Type B pancreatic cell (in vitro differentiated cells): Measurements from ENCODE around the gene FBXW7. TPM values are rescaled to one million over a fixed set of nuclear protein-coding genes. Genes with fewer than 3 reads are reported as not detected.

Source experiments
- DNase-seq: peaks from one replicate; pipeline ENCODE4 v3.0.0; 2021; ENCODE audit warnings: mixed read lengths; ENCODE audit not compliant: unreplicated experiment; ENCODE audit errors: extremely low spot score
- H3K27ac Mint-ChIP-seq: 2 replicates; pipeline ENCODE4 v1.8.0; 2021; ENCODE audit warnings: mild to moderate bottlenecking, mixed read lengths
- H3K27me3 Mint-ChIP-seq: 2 replicates; pipeline ENCODE4 v1.8.0; 2021; ENCODE audit warnings: mixed read lengths
- H3K36me3 Mint-ChIP-seq: 2 replicates; pipeline ENCODE4 v1.8.0; 2021; ENCODE audit warnings: mixed read lengths
- H3K4me1 Mint-ChIP-seq: one replicate; pipeline ENCODE4 v1.8.0; 2021; ENCODE audit warnings: mixed read lengths; ENCODE audit not compliant: unreplicated experiment
- H3K4me3 Mint-ChIP-seq: 2 replicates; pipeline ENCODE4 v1.8.0; 2021; ENCODE audit warnings: mild to moderate bottlenecking, mixed read lengths
- H3K9me3 Mint-ChIP-seq: 2 replicates; pipeline ENCODE4 v1.8.0; 2021; ENCODE audit warnings: mixed read lengths
- total RNA-seq: library from RNA; stranded (reverse); gene quantifications from 2 replicates; pipeline ENCODE4 v1.2.1, GENCODE V29; 2021; ENCODE audit warnings: low replicate concordance
- TF ChIP-seq, protein P1 (sequence below): fragments of 200-600 bp; sonication (generic); conservative IDR thresholded peaks from 2 replicates; pipeline ENCODE4 v1.5.0; 2021; ENCODE audit warnings: antibody characterized with exemption, mild to moderate bottlenecking

Gene FBXW7
- total RNA-seq, 1 donor from 2014 or later = 53.0 TPM

DNA sequence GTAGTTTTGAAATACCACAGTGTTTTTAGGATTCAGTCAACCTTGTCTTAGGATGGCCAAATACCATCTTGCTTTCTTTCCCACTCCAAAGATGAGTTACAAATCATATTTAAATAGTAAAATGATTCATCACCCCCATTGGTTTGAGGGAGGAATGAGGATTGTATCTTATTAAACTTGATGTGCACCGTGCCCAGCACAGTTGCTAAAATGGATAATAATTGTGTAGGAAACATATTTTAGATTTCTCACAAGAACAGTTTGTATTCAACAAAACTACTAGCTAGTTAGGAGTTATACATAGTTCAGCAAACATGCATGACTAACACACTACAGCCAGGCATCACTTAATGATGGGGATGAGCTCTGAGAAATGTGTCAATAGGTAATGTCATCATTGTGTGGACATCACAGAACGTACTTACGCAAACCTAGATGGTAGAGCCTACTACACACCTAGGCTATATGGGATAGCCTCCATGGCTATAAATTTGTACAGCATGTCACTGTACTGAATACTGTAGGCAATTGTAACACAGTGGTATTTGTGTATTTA is 245.4 kb downstream of the FBXW7 start:
- H3K4me3 Mint-ChIP-seq = no peak overlapping the region
- H3K4me1 Mint-ChIP-seq = peaks cover 3% of the 10 kb centered on the region
- H3K27ac Mint-ChIP-seq = no peak overlapping the region
- no peak for DNase-seq
- H3K36me3 Mint-ChIP-seq = no peaks in the 10 kb centered on the region
- H3K27me3 Mint-ChIP-seq = peaks cover 5% of the 10 kb centered on the region
- TF ChIP-seq, protein P1, sequence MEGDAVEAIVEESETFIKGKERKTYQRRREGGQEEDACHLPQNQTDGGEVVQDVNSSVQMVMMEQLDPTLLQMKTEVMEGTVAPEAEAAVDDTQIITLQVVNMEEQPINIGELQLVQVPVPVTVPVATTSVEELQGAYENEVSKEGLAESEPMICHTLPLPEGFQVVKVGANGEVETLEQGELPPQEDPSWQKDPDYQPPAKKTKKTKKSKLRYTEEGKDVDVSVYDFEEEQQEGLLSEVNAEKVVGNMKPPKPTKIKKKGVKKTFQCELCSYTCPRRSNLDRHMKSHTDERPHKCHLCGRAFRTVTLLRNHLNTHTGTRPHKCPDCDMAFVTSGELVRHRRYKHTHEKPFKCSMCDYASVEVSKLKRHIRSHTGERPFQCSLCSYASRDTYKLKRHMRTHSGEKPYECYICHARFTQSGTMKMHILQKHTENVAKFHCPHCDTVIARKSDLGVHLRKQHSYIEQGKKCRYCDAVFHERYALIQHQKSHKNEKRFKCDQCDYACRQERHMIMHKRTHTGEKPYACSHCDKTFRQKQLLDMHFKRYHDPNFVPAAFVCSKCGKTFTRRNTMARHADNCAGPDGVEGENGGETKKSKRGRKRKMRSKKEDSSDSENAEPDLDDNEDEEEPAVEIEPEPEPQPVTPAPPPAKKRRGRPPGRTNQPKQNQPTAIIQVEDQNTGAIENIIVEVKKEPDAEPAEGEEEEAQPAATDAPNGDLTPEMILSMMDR = no peak
- no peaks in the 10 kb centered on the region for H3K9me3 Mint-ChIP-seq

DNA sequence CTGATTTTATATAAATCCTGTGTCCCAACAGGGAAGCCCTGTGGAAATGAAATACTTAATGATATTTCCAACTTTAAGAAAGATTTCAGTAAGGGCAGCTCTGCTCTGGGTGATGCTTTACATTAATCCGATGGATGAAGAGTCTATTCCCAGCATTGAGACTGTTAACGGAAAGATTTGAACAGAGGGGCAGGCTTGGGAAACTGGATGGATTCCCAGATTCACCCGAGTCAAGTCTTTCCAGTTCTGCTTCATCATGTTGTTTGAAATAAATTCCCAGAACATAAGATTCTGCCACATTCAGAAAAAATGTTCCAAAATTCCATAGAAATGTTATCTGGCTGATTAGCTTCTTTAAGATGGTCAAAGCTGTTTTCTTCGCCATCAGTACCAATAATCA is 246.0 kb downstream of the FBXW7 start:
- TF ChIP-seq, protein P1 = no peak
- Mint-ChIP-seq H3K36me3 (no peaks in the 10 kb centered on the region), H3K4me3 (no peak overlapping the region), H3K27me3 (peaks cover 5% of the 10 kb centered on the region), H3K9me3 (no peaks in the 10 kb centered on the region), H3K27ac (no peak overlapping the region), H3K4me1 (peaks cover 3% of the 10 kb centered on the region)
- DNase-seq = no peak

DNA sequence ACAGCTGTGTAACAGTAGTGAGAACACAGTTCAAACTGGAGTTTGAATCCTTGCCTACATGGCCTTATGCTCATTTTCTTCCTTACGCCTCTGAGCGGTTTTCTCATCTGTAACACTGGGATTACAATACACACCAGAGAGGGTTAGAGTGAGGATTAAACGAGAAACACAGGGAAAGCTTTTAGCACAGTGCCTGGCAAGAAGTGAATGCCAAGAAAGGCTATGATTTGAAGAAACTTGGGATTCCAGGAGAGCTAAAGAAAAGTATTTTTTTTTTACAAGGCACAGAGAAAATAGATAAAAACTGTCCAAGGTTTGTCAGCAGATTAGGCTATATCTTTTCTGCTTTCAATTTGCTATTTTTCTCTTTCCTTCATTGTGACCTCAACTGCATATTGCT is 246.4 kb downstream of the FBXW7 start:
- TF ChIP-seq, protein P1 = no peak
- Mint-ChIP-seq H3K27ac (no peak overlapping the region), H3K27me3 (peaks cover 5% of the 10 kb centered on the region), H3K36me3 (no peaks in the 10 kb centered on the region), H3K4me3 (no peak overlapping the region), H3K9me3 (no peaks in the 10 kb centered on the region), H3K4me1 (peaks cover 3% of the 10 kb centered on the region)
- no peak for DNase-seq

DNA sequence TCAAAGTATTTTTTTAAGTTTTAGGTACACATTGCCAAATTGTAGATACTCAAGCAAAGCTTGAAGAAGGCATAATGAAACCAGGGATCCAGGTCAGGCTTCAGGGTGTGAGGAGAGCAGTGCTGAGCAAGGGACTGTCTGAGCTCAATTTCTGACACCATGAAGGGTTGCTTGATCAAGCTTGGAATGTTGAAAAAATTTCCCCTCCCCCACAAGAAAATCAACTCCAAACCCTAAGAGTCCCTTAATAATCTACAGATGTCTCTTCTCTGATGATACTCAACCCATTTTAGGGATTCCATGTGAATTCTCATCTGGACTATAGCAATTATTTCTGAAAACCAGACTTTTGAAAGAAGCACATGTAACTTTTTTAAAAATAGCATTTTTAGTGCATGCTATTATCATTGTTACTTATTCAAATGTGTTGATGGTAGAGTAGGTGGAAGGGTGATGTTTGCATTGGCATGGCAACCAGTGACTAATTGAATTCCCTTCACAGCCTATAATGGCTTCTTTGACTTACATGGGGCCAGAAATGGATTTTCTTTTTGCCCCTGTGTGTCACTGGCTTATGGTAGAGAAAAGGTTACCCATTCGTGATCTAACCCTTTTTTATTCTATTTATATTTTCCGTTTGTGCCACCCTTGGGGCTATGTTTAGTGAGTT is 252.0 kb downstream of the FBXW7 start:
- Mint-ChIP-seq H3K4me3 (no peak overlapping the region), H3K27me3 (no peaks in the 10 kb centered on the region), H3K36me3 (no peaks in the 10 kb centered on the region), H3K4me1 (peaks cover 2% of the 10 kb centered on the region), H3K27ac (no peak overlapping the region), H3K9me3 (no peaks in the 10 kb centered on the region)
- DNase-seq = no peak
- TF ChIP-seq, protein P1 = no peak

DNA sequence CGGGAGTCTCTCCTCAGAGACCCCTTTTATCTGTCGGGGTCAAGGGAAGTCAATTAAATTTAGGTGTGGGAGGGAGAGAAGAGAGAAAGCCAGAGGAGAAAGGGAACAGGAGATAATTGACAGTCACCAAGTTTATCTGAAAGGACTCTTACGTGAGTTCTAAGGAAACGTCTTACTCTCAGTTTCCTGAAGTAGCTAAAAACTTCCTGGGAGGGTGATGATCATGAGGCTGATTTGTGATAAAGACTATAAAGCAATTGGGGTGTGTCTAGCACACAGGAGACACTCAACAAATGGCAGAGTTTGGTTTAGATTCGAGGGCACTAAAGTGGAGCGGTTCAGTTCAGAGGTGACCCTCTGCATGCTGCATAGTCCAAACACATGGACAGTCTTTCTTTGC is 254.1 kb downstream of the FBXW7 start:
- TF ChIP-seq, protein P1 = no peak

More for the DNA sequence above, 254.1 kb downstream of the FBXW7 start:
- Mint-ChIP-seq H3K27ac (no peak overlapping the region), H3K4me1 (peaks cover 14% of the 10 kb centered on the region), H3K36me3 (no peaks in the 10 kb centered on the region), H3K9me3 (no peaks in the 10 kb centered on the region), H3K4me3 (no peak overlapping the region), H3K27me3 (peaks cover 4% of the 10 kb centered on the region)
- no peak for DNase-seq
